Heart left ventricle (tissue), 16 donors: ENCODE measurements around the gene PATJ. TPM values are rescaled to one million over a fixed set of nuclear protein-coding genes. Genes with fewer than 3 reads are reported as not detected.

Source experiments
- ATAC-seq, 4 donors: fragments of 200-7000 bp; cut with Tn5 transposase; one replicate each; pipeline ENCODE4 v1.9.1; 2020 to 2022; ENCODE audit warnings: moderate library complexity in 4 of 4, mild to moderate bottlenecking in 3 of 4, moderate number of reproducible peaks in 1 of 4
- DNase-seq, 5 donors: peaks; one replicate each; pipeline ENCODE4 v3.0.0-alpha.2; 2020
- H3K27ac ChIP-seq, 12 donors: fragments of 200-600 bp; sonication (generic) in 4 of 12; one replicate each; pipeline versions ENCODE4 v1.5.0 to v1.8.0; 2016 to 2022; ENCODE audit warnings: mild to moderate bottlenecking in 2 of 12
- H3K27me3 ChIP-seq, 9 donors: fragments of 200-600 bp; sonication (generic) in 2 of 9; one replicate each; pipeline versions ENCODE4 v1.5.1 to v1.8.0; 2016 to 2022; ENCODE audit warnings: mild to moderate bottlenecking in 3 of 9
- H3K36me3 ChIP-seq, 9 donors: fragments of 200-600 bp; sonication (generic) in 2 of 9; one replicate each; pipeline versions ENCODE4 v1.5.0 to v1.8.0; 2018 to 2022; ENCODE audit warnings: mild to moderate bottlenecking in 2 of 9
- H3K4me1 ChIP-seq, 12 donors: fragments of 200-600 bp; sonication (generic) in 4 of 12; one replicate each; pipeline versions ENCODE4 v1.5.0 to v1.8.0; 2016 to 2022; ENCODE audit warnings: mild to moderate bottlenecking in 3 of 12
- H3K4me3 ChIP-seq, 12 donors: fragments of 200-600 bp; sonication (generic) in 4 of 12; one replicate each; pipeline versions ENCODE4 v1.5.0 to v1.8.0; 2017 to 2022; ENCODE audit warnings: mild to moderate bottlenecking in 9 of 12, moderate library complexity in 4 of 12
- H3K9me3 ChIP-seq, 12 donors: fragments of 200-600 bp; sonication (generic) in 4 of 12; one replicate each; pipeline versions ENCODE4 v1.5.0 to v1.8.0; 2016 to 2022; ENCODE audit warnings: mild to moderate bottlenecking in 1 of 12
- CTCF ChIP-seq, 12 donors: fragments of 200-600 bp; sonication (generic) in 4 of 12; IDR thresholded peaks; one replicate each; pipeline versions ENCODE4 v1.5.0 to v1.8.0; 2018 to 2022; ENCODE audit warnings: antibody characterized with exemption in 12 of 12, mild to moderate bottlenecking in 5 of 12
- POLR2A ChIP-seq, 2 donors: fragments of 450-650 bp; IDR thresholded peaks; one replicate each; pipeline ENCODE4 v1.6.1; 2017; ENCODE audit warnings: antibody characterized with exemption in 2 of 2, mild to moderate bottlenecking in 2 of 2, moderate library complexity in 2 of 2
- WGBS, 4 donors: extraction: QIAGEN DNeasy Blood & Tissue Kit in 2 of 4; methylation state at CpG; one replicate each; pipeline versions ENCODE4 v1.1.5 to v1.1.7; 2013 to 2018; 5-methylcytosine and 5-hydroxymethylcytosine counted together
- intact Hi-C, 10 donors: fragments of 100-400 bp; cut with DNase I; formaldehyde crosslinking; loops; one replicate each; pipeline versions ENCODE4 v1.11.1 to v1.14.2; 2022
- polyA plus RNA-seq, 2 donors: library from polyadenylated mRNA; stranded (reverse); fragments of 200-250 nt; gene quantifications; one replicate each; pipeline ENCODE4 v1.2.3, GENCODE V29; 2013
- total RNA-seq, 9 donors: library from RNA; depleted of rRNA in 2 of 9; stranded (reverse); fragments of >200 nt in 2 of 9; fragmentation: NEBNext Ultra II Directional in 3 of 9; extraction: Animal tissue kit (Norgen Biotek cat#: 25700) in 3 of 9; gene quantifications; one replicate each; pipeline versions ENCODE4 v1.1.0 to v1.2.4, GENCODE V29; 2016 to 2023
- donor health status: ischemic (EF 13 %, LVEDD 7.1; RV severe dilation, severe dysfunction).
- donor health status: healthy with polysubstance abuse.
- donor health status: DM: no; HTN: yes; CAD: no.
- donor health status: DM: no; HTN: no; CAD: no.
- donor health status: ischemic (EF 25% LVEDD 6.9; RV normal size, moderate dysfunction).
- donor health status: ischemic (EF 25% LVEDD 5.7; RV mildly dilated, moderate dysfunction).
- donor health status: healthy.
- donor health status: DM: yes; HTN: yes; CAD: no.
- donor health status: ischemic (EF 35%, LVEDD 5.7; RV mildly dilated, moderate dysfunction).
- donor health status: nonischemic (EF 11% LVEDD 7.7; RV severe dilation, severe dysfunction).
- donor health status: DM: yes; HTN: yes; CAD: no.
- donor health status: PGD.
- donor health status: ischemic (EF 29% LVEDD 5.4; RV normal size, mild dysfunction).
- donor health status: nonischemic (EF 23%, LVEDD 6.1; RV moderate dilation, normal function).

The PATJ gene
- total and polyA plus RNA-seq, 11 donors: 6.6 to 190 (median 105) TPM

- H3K9me3 ChIP-seq: no peaks in the 10 kb centered on the region
- DNase-seq (no peak), ATAC-seq (no peak)
- no peak overlapping the region for H3K27ac ChIP-seq
- TF ChIP-seq CTCF (IDR thresholded peaks at IDR 0.05): no peak
- TF ChIP-seq POLR2A (IDR thresholded peaks at IDR 0.05): no peak
- H3K36me3 ChIP-seq: no peaks in the 10 kb centered on the region
- H3K4me3 ChIP-seq: no peak overlapping the region
- WGBS, 4 donors: 94 to 98% (median 96%) methylated on average over 3 of the region's 3 CpGs
- no peaks in the 10 kb centered on the region for H3K4me1 ChIP-seq
- intact Hi-C loops: no loop called here
- H3K27me3 ChIP-seq: no peaks in the 10 kb centered on the region
Measured at GRCh38 chr1:61922950-61923480, 180.7 kb downstream of the PATJ start.

- WGBS, 4 donors: 93 to 100% (median 99%) methylated on average over 1 of the region's 1 CpG
- no peaks in the 10 kb centered on the region for H3K9me3 ChIP-seq
- no peak overlapping the region for H3K27ac ChIP-seq
- intact Hi-C loops: no loop called here
- ATAC-seq (no peak), DNase-seq (no peak)
- no peaks in the 10 kb centered on the region for H3K4me1 ChIP-seq
- no peak for TF ChIP-seq CTCF (IDR thresholded peaks at IDR 0.05)
- TF ChIP-seq POLR2A (IDR thresholded peaks at IDR 0.05): no peak
- no peaks in the 10 kb centered on the region for H3K36me3 ChIP-seq
- no peaks in the 10 kb centered on the region for H3K27me3 ChIP-seq
- H3K4me3 ChIP-seq: no peak overlapping the region
Measured at GRCh38 chr1:61925591-61926298, 183.5 kb downstream of the PATJ start.

DNA sequence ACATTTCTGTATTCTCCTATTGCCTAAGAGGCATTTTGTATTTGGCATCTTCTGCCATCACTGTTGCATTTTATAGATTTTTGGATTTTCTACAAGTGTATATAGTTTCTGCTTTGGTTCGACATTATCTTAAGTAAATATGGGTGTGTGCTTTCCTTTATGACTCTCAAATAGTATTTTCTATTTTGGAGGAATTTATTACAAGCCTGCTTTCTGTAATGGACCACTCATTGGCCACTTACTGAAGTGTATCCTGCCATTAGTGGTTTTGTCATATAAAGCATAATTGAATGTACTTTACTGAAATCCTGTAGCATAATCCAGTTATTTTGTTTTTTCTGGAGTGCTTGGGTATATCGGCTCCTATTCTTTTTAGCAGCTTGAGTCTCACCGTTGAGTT is 184.3 kb downstream of the PATJ start:
- intact Hi-C loops: no loop called here
- H3K27me3 ChIP-seq: no peaks in the 10 kb centered on the region
- no peaks in the 10 kb centered on the region for H3K9me3 ChIP-seq
- TF ChIP-seq CTCF (IDR thresholded peaks at IDR 0.05) (no peak), POLR2A (IDR thresholded peaks at IDR 0.05) (no peak)
- H3K27ac ChIP-seq: no peak overlapping the region
- 84 to 91% (median 87%) methylated on average over 3 of the region's 3 CpGs for WGBS, 4 donors
- DNase-seq (no peak), ATAC-seq (no peak)
- H3K36me3 ChIP-seq: no peaks in the 10 kb centered on the region
- no peaks in the 10 kb centered on the region for H3K4me1 ChIP-seq
- no peak overlapping the region for H3K4me3 ChIP-seq

GRCh38 chr1:61930116-61930645 is 187.9 kb downstream of the PATJ start:
- no peaks in the 10 kb centered on the region for H3K4me1 ChIP-seq
- H3K4me3 ChIP-seq: no peak overlapping the region
- TF ChIP-seq CTCF (IDR thresholded peaks at IDR 0.05): no peak
- no peak for TF ChIP-seq POLR2A (IDR thresholded peaks at IDR 0.05)
- no peak overlapping the region for H3K27ac ChIP-seq
- 91 to 93% (median 92%) methylated on average over 5 of the region's 5 CpGs for WGBS, 4 donors
- ATAC-seq: no peak
- H3K27me3 ChIP-seq: no peaks in the 10 kb centered on the region
- H3K36me3 ChIP-seq: no peaks in the 10 kb centered on the region
- intact Hi-C loops: no loop called here
- no peak for DNase-seq
- no peaks in the 10 kb centered on the region for H3K9me3 ChIP-seq
